ENCODE results near the gene BMPR1A.
"Not testable (repeated sequence)": the region's sequence is repeated elsewhere in the genome, so short reads cannot be mapped to it uniquely, and the experiment has no call there.

The BMPR1A gene

DNA sequence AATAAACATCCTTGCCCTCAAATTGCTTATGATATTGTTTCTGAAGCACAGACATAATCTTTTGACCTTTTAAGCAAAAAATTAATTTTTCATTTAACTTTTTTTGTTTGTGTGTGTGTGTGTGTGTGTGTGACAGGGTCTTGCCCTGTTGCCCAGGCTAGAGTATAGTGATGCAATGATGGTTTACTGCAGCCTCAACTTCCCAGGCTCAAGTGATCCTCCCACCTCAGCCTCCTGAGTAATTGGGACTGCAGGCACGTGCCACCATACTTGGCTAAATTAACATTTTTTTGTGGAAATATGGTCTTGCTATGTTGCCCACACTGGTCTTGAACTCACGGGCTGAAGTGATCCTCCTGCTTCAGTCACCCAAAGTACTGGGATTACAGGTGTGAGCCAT is 68.9 kb downstream of the BMPR1A start:
- in situ Hi-C loops (cut with MboI; ENCODE audit: low pct_unique_long_range_greater_than_20kb, low sequenced_read_pairs): no loop called here
- no peak for DNase-seq

DNA sequence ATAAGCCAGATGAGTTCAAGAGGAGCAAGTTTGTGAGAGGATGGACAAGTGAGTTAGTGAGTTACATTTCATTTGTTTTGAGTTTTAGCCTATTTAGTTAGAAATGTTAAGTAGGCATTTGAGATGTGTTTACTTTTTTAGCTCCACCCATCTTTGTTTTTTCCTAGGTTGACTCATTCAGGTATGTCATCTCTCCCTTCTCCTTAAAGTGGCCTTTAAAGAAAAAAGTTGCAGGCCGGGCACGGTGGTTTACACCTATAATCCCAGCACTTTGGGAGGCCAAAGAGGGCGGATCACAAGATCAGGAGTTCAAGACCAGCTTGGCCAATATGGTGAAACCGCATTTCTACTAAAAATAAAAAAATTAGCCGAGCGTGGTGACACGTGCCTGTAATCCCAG is 71.2 kb downstream of the BMPR1A start:
- DNase-seq: no peak
- in situ Hi-C loops (cut with MboI; ENCODE audit: low pct_unique_long_range_greater_than_20kb, low sequenced_read_pairs): no loop called here

DNA sequence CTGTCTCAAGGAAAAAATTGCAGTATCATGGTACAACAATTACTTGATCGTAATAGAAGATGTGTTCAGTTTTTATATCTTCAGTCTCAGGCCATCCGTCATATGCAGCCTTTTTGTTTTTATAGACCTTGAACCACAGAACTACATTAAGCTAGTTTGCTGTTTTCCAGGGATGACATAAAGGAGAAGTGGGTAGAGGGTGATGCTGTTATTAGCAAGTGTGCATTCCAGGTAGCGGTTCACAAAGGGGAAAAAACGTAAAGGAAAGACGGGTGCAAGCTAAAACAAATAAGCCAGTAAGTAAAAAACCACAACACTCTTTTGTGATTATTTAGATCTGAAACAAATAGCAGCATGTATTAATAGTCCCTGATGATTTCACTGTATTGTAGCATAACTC is 71.7 kb downstream of the BMPR1A start:
- in situ Hi-C loops (cut with MboI; ENCODE audit: low pct_unique_long_range_greater_than_20kb, low sequenced_read_pairs): no loop called here
- no peak for DNase-seq

DNA sequence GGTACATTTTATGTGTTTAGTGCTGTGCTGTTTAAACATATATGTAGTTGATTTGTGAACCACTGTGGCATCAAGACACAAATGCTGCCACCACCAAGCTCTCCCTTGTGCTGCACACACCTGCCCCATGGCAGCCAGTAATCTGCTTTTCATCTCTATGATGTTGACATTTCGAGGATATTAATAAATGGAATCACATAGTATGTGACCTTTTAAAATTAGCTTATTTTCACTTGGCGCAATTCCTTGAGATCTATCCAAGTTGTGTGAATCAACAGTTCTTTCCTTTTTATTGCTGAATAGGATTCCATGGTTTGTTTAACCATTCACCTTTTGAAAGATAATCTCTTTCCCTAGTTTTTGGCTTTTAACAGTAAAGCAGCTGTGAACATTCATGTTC is 73.1 kb downstream of the BMPR1A start:
- in situ Hi-C loops (cut with MboI; ENCODE audit: low pct_unique_long_range_greater_than_20kb, low sequenced_read_pairs): no loop called here
- no peak for DNase-seq

DNA sequence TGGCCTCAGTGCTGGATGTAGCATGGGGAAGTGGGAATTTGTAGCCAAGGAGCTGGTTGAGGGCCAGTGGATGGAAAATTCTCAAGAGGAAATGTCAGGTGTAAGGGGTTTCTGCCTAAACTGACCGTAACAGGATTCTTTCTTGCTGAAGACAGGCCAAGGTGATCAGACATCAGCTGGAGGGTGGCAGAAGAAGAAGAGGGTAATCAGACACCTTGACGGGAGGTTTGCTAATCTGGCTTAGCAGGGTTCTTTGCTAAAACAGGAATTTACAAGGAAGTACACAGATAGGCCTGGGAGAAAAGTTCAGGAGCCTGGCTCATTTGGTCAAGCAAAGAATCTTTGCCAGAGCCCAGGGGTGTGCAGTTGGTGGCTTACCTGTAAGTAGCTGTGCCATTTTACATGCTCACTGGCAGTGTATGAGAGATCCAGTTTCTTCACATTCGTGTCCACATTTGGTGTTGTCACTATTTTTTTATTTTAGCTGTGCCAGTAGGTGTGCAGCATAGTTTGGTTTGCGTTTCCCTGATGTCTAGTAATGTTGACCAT is 73.7 kb downstream of the BMPR1A start:
- DNase-seq: no peak
- in situ Hi-C loops (cut with MboI; ENCODE audit: low pct_unique_long_range_greater_than_20kb, low sequenced_read_pairs): no loop called here

DNA sequence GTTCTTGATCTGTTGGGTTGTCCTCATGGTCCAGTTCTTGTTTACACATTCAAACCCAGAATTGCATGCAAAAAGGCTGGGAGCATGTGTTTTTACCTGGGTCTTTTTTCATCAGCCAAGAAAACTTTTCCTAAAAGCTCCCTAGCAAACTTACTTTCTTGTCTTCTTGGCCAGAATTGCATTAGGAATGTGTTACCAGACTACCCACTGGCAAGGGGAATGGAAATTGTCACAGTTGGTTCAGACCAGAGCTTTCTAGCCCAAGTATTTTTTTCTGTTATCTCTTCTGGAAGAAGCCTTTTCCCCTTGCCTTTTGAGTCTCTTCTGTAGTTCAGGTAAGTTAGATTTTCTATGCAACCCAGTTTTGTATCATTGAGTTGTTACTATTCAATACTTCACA is 77.5 kb downstream of the BMPR1A start:
- DNase-seq: no peak
- in situ Hi-C loops (cut with MboI; ENCODE audit: low pct_unique_long_range_greater_than_20kb, low sequenced_read_pairs): no loop called here

DNA sequence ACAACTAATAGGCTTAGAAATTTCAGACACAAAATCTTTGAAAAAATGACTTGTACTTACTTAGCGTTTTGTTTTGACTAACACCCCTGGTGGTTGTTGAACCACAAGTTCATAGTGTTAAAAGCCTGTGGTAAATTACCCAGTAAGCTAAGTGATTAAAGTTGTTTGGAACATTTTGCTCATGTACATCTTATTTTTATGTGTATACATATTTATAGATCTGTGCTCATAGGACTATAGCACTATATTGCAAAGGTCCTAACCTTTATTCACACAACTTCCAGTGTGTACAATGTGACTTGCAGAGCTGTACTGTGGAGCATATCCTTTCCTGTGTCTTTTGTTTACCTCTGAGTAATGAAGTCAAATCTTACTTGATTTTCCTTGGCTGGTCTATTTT is 79.6 kb downstream of the BMPR1A start:
- no peak for DNase-seq

DNA sequence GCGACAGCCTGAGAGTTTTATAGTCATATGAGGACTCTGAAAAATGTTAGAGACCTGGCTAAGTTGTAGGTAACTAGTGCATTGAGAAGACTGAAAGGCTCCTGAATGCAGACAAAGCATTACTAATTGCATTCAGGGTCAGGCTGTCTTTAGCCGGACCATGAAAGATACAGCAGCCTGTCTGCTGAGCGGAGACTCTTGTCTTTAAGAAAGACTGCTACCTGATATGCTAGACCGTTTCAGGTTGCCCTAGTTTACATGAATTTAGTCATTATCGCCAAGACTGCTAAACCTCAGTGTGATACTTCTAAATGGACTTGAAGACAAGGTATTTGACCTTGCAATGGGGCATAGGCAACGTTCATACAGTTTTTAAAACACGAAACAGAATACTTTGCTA is 81.2 kb downstream of the BMPR1A start:
- DNase-seq: no peak
- in situ Hi-C loops (cut with MboI; ENCODE audit: low pct_unique_long_range_greater_than_20kb, low sequenced_read_pairs): no loop called here

More for the DNA sequence above, 79.6 kb downstream of the BMPR1A start:
- in situ Hi-C loops (cut with MboI; ENCODE audit: low pct_unique_long_range_greater_than_20kb, low sequenced_read_pairs): no loop called here

DNA sequence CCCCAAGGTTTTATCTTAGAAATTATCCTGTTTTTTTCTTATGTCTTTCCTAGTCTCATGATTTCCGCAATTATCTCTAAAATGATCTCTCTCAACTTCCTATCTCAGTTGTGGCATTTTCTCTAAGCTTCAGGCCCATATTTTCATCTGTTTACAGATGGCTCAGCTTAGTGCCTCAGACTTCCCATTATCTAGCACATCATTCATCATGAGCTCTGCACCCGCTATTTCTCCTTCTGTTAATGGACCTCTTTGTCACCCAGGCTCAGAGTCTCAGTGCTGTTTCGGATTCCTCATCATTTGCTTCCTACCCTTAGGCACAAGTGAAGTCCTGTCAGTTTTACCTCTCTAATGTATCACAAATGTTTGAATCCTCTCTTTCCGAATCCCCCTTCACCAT is 84.1 kb downstream of the BMPR1A start:
- no peak for DNase-seq
- in situ Hi-C loops (cut with MboI; ENCODE audit: low pct_unique_long_range_greater_than_20kb, low sequenced_read_pairs): no loop called here

DNA sequence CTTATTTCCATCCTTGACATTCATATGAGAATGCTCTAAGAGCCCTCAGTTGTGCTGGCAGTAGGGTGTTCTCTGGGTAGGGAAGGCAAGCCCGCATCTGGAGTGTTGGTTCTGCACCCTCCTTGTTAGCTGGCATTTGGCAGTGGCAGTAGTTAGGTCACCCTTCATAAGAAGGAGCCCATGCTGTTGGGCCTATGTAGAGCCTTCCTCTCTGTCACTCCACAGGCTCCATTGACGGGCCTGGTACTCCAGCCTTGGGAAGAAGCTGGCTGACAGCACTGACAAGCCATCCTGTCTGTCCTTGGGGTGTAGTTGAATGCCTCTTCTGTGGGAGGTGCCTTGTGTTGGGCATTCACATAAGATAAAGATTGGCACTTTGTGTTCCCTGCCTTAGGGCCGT is 89.7 kb downstream of the BMPR1A start:
- no peak for DNase-seq
- in situ Hi-C loops (cut with MboI; ENCODE audit: low pct_unique_long_range_greater_than_20kb, low sequenced_read_pairs): no loop called here

DNA sequence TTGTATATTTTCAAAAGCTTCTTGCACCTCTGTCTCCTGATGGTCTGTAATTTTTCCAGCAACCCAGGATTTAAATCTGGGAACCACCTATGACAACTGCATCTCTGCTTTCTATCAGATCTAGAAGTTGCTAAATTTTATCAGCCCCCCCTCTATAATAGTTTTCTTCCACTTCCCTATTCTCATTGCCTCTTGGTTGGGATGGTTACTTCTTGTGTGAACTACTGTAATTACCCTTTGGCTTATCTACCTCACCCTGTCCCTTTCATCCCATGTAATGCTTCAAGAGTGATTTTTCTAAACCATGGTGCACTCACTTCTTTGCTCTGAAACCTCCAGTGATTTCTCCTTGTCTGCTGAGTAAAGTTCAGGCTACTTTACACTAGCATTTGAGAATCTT is 92.3 kb downstream of the BMPR1A start:
- DNase-seq: peak; percentile 28
- in situ Hi-C loops (cut with MboI; ENCODE audit: low pct_unique_long_range_greater_than_20kb, low sequenced_read_pairs): no loop called here

DNA sequence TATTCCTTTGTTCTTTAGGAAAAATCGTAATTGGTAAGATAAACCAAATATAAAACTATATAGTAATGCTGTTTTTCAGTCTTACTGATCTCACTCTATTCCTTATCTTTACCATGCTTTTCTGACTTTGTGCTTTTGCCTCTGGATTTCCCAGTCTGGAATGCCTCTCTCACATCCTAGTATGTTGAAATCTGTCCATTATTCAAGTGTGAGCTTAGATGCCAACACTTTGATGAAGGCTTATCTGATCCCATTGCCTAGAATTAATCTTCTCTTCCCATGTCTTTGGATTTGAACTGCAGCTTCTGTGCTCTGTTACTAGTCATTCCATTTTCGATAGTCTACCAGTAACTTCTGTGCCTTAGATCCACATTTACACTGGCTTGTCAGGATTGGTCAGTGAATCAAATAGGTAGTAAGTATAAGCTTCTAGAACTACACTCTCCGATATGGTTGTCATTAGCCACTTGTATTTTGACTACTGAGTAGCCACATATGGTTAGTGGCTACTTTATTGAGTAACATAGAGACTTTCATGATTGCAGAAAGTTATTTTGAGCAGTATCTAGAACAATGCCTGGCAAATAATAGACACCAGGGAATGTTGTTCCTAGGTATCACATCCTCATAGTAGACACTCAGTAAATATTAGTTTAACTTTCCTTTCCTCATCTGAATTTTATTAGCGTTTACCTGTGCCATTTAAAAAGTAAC is 92.9 kb downstream of the BMPR1A start:
- DNase-seq: no peak
- in situ Hi-C loops (cut with MboI; ENCODE audit: low pct_unique_long_range_greater_than_20kb, low sequenced_read_pairs): no loop called here

DNA sequence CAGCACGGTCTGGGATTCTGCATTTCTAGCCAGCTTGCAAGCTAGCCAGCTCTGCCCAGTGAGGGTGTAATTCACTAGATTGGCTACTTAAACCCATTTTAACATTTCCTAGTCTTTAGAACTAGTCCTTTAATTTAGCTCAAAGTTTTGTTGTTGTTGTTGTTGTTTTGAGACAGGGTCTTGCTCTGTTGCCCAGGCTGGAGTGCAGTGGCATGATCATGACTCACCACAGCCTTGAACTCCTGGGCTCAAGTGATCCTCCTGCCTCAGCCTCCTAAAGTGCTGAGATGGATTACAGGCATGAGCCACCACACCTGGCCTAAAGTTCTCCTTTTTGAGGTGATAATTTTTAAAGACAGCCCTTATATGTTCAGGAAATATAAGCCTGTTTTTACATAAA is 94.1 kb downstream of the BMPR1A start:
- DNase-seq: no peak
- in situ Hi-C loops (cut with MboI; ENCODE audit: low pct_unique_long_range_greater_than_20kb, low sequenced_read_pairs): no loop called here

DNA sequence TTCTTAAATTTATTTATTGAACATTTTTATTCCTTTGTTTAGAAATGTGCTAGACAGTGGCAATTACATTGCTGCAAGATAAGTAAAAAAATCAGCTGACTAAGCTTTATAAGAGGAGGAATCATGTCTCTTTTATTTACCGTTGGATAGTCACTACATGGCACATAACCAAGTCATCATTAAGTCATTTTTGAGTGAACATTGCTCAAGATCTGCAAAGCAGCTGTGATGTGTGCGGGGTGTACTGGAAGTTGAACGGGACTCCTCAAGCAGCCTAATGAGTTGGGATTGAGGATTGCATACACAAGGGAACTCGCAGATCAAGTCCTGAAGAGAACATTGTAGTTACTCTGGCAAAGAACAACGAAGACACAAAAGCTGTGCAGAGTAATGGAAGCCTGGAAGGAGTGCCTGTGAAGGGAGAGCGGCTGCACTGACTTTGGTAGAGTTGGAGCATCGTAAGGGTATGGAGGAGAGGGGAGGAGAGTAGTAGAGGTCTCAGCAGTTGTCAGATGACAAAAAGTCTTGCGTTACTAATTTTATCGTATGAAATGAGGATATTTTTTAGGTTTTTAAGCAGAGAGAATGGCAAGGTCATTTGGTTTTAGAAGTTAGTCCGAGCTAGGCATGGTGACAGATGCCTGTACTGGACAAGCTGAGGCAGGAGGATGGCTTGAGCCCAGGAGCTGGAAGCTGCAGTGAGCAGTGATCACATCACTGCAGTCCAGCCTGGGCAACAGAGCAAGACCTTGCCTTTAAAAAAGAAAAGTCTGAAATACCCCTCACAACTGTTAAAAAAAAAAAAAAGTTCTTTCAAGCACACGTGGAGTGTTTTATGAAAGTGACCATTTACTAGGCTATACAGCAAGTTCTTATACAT is 95.1 kb downstream of the BMPR1A start:
- no peak for DNase-seq
- in situ Hi-C loops (cut with MboI; ENCODE audit: low pct_unique_long_range_greater_than_20kb, low sequenced_read_pairs): no loop called here

DNA sequence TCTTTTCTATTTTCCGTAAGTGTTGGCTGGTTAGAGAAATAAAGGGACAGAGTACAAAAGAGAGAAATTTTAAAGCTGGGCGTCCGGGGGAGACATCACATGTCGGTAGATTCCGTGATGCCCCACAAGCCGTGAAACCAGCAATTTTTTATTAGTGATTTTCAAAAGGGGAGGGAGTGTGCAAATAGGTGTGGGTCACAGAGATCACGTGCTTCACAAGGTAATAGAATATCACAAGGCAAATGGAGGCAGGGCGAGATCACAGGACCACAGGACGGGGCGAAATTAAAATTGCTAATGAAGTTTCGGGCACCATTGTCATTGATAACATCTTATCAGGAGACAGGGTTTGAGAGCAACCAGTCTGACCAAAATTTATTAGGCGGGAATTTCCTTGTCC is 97.2 kb downstream of the BMPR1A start:
- in situ Hi-C loops (cut with MboI; ENCODE audit: low pct_unique_long_range_greater_than_20kb, low sequenced_read_pairs); DNase-seq: not testable (repeated sequence)

DNA sequence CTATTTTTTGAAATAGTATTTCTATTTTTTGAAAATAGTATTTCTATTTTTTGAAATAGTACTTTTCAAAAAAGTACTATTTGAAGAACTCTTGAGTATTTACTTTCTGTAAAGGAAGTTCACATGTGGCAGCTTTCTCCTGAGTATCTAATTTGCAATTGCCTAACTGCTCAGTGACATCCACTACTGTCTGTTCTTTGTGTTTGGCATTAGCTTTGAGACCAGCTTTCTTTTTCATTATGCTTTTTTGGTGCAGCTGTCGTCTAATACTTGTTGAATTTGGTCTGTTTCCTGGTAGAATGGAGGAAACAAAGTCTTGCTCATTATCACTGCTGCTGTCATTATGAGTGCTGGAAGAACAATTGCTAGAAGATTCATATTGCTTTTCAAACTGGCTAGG is 99.1 kb downstream of the BMPR1A start:
- DNase-seq: no peak
- in situ Hi-C loops (cut with MboI; ENCODE audit: low pct_unique_long_range_greater_than_20kb, low sequenced_read_pairs): no loop called here

DNA sequence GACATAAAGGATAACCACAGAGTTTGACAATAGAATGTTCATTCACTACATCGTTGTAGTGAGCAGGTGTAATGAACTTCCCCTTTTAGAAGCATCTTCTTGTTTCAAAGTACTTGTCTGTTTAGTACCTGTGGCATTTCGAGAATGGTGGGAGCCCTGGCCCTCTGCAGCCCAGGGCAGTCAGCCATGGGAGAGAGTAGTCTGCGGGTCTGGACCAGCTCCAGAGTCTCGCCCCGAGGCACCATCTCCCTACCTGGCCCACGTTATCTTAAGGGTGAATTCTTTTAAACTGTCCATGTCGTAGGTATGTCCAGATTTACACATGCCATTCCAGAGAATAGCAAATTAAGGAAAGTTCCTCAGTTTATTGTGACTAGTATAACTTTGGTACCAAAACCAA is 99.7 kb downstream of the BMPR1A start:
- in situ Hi-C loops (cut with MboI; ENCODE audit: low pct_unique_long_range_greater_than_20kb, low sequenced_read_pairs): no loop called here
- no peak for DNase-seq

DNA sequence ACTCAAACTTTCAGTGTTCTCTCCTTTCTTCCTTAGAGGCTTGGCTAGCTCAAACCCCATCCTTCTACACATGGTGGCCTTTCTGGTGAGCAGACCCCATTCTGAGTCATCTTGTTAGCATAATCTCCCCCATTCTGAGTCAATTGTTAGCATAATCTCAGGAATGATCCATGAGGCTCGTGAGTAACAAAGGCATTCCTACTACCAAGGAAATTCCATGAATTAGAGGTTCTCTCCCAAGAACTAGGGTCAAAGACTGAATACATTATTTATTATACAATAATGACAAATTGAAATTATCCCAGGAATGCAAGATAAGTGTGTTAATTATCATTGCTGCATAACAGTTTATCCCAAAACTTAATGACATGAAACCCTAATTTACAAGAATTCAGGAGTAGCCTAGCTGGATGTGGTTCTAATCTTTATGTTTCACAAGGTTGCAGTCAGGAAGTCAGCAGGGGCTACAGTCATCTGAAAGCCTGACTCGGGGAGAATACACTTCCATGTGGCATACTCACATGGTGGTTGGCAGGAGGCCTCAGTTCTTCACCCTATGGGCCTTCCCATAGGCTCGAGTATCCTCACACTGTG is 100.8 kb downstream of the BMPR1A start:
- in situ Hi-C loops (cut with MboI; ENCODE audit: low pct_unique_long_range_greater_than_20kb, low sequenced_read_pairs): no loop called here
- no peak for DNase-seq

DNA sequence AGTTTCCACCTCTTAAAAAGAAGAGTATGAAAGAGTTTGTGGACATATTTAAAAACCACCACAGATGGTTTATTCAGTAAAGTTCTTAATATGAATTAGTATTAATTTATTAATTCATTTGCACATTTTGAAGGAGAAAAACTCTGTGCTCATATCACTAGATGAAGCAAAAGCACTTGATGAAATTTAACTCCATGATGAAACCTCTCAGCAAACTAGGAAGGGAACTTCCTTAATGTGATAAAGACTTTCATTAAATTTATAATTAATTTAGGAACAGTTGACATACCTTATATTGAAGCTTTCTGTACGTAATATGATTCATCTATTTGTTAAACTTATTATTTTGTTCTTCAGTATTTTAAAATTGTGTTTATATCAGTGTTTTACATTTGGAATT is 101.6 kb downstream of the BMPR1A start:
- in situ Hi-C loops (cut with MboI; ENCODE audit: low pct_unique_long_range_greater_than_20kb, low sequenced_read_pairs): no loop called here
- DNase-seq: no peak

DNA sequence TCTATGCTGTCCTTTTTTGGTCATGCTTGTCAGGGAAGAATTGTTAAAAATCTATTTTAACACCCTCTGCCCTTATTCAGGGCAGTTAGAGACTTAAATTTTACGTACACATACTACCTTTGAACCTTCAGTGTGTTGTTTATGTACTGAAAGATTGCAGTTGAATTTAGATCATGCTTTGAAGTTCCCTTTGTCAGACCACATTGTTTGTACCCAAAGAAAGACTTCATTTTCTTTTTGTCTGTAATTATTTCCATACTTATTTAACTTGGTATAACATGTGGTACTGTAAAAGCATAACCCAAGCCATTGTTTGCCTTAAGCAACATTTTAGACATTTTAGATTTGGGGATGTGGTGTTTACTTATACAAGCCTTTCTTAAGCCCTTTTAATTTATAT is 104.9 kb downstream of the BMPR1A start:
- DNase-seq: no peak
- in situ Hi-C loops (cut with MboI; ENCODE audit: low pct_unique_long_range_greater_than_20kb, low sequenced_read_pairs): no loop called here
